HEK293 (cell line): ENCODE results near the gene LAMTOR2.

ENCODE experiments used
- CTCF ChIA-PET: fragments of 350-600 bp; formaldehyde crosslinking; extraction: SDS; loops from one replicate; lab custom pipeline; 2021; ENCODE audit warnings: antibody characterized with exemption; lab: Yijun Ruan, JAX
- POLR2A ChIA-PET: fragments of 300-600 bp; formaldehyde crosslinking; extraction: SDS; loops from one replicate; lab custom pipeline; 2020; ENCODE audit warnings: antibody characterized with exemption, inconsistent platforms; lab: Yijun Ruan, JAX
- H3K27ac ChIP-seq: fragments of 200-500 bp; sonication (Bioruptor generic); 2 replicates; pipeline ENCODE4 v1.5.1; 2014; ENCODE audit warnings: low read depth, low read length, control low read depth, inconsistent platforms; ENCODE audit errors: extremely low read depth
- H3K36me3 ChIP-seq, 2 experiments: fragments of 200-500 bp in 1 of 2; sonication (Bioruptor generic) in 1 of 2; 1 replicate in 1 of 2; 2 replicates in 1 of 2; pipeline ENCODE4 v1.5.1; 2014 to 2017; ENCODE audit warnings: inconsistent platforms in 2 of 2, low read length in 2 of 2; ENCODE audit not compliant: control insufficient read depth in 2 of 2, insufficient read depth in 1 of 2
- H3K4me1 ChIP-seq: fragments of 200-500 bp; sonication (Bioruptor generic); 2 replicates; pipeline ENCODE4 v1.5.1; 2014; ENCODE audit warnings: mild to moderate bottlenecking, low read length, inconsistent platforms; ENCODE audit not compliant: control insufficient read depth, insufficient read depth
- H3K4me3 ChIP-seq: 2 replicates; pipeline ENCODE4 v1.5.1; 2011; ENCODE audit warnings: low read depth, mild to moderate bottlenecking, control low read depth, low read length, moderate library complexity
- H3K9me3 ChIP-seq: fragments of 200-500 bp; sonication (Bioruptor generic); 2 replicates; pipeline ENCODE4 v1.5.1; 2014; ENCODE audit warnings: low read depth, low read length, inconsistent platforms; ENCODE audit not compliant: control insufficient read depth, insufficient read depth
- CTCF ChIP-seq: fragments of 450-650 bp; formaldehyde crosslinking; IDR thresholded peaks from 2 replicates; pipeline ENCODE4 v1.5.1; 2016; ENCODE audit warnings: missing biosample characterization, missing genetic modification characterization
- FEZF1 ChIP-seq: fragments of 450-650 bp; formaldehyde crosslinking; IDR thresholded peaks from 2 replicates; pipeline ENCODE4 v1.5.1; 2016; ENCODE audit warnings: missing biosample characterization, missing genetic modification characterization
- IKZF3 ChIP-seq: fragments of 450-650 bp; IDR thresholded peaks from 2 replicates; pipeline ENCODE4 v1.5.0; 2018; ENCODE audit warnings: missing biosample characterization, mild to moderate bottlenecking, missing genetic modification characterization, moderate library complexity
- KLF17 ChIP-seq: fragments of 450-650 bp; formaldehyde crosslinking; IDR thresholded peaks from 2 replicates; pipeline ENCODE4 v1.5.1; 2016; ENCODE audit warnings: missing biosample characterization, missing genetic modification characterization
- KLF7 ChIP-seq: fragments of 450-650 bp; formaldehyde crosslinking; IDR thresholded peaks from 2 replicates; pipeline ENCODE4 v1.5.1; 2016; ENCODE audit warnings: missing biosample characterization, missing genetic modification characterization, borderline replicate concordance
- KLF8 ChIP-seq: fragments of 450-650 bp; formaldehyde crosslinking; IDR thresholded peaks from 2 replicates; pipeline ENCODE4 v1.5.1; 2016; ENCODE audit warnings: missing biosample characterization, missing genetic modification characterization
- PATZ1 ChIP-seq: fragments of 450-650 bp; formaldehyde crosslinking; IDR thresholded peaks from 2 replicates; pipeline ENCODE4 v1.5.1; 2016; ENCODE audit warnings: missing biosample characterization, missing genetic modification characterization
- PRDM1 ChIP-seq: fragments of 450-650 bp; formaldehyde crosslinking; IDR thresholded peaks from 2 replicates; pipeline ENCODE4; 2016; ENCODE audit warnings: missing biosample characterization, missing genetic modification characterization
- PRDM10 ChIP-seq: fragments of 450-650 bp; formaldehyde crosslinking; IDR thresholded peaks from 2 replicates; pipeline ENCODE4 v1.5.1; 2016; ENCODE audit warnings: missing biosample characterization, missing genetic modification characterization
- REST ChIP-seq: fragments of 450-650 bp; formaldehyde crosslinking; IDR thresholded peaks from 2 replicates; pipeline ENCODE4 v1.5.1; 2016; ENCODE audit warnings: missing biosample characterization, missing genetic modification characterization
- SP7 ChIP-seq: fragments of 450-650 bp; formaldehyde crosslinking; IDR thresholded peaks from 2 replicates; pipeline ENCODE4 v1.5.1; 2016; ENCODE audit warnings: missing biosample characterization, missing genetic modification characterization
- WT1 ChIP-seq: fragments of 450-650 bp; formaldehyde crosslinking; IDR thresholded peaks from 2 replicates; pipeline ENCODE4 v1.5.1; 2016; ENCODE audit warnings: missing biosample characterization, missing genetic modification characterization
- ZBTB17 ChIP-seq: fragments of 450-650 bp; formaldehyde crosslinking; IDR thresholded peaks from 2 replicates; pipeline ENCODE4 v1.5.1; 2016; ENCODE audit warnings: missing biosample characterization, missing genetic modification characterization
- ZNF311 ChIP-seq: fragments of 450-650 bp; formaldehyde crosslinking; IDR thresholded peaks from 2 replicates; pipeline ENCODE4 v1.5.1; 2017; ENCODE audit warnings: missing biosample characterization, missing genetic modification characterization, borderline replicate concordance
- ZNF529 ChIP-seq: fragments of 450-650 bp; formaldehyde crosslinking; IDR thresholded peaks from 2 replicates; pipeline ENCODE4 v1.5.1; 2017; ENCODE audit warnings: missing genetic modification characterization, missing biosample characterization; ENCODE audit not compliant: insufficient replicate concordance
- ZNF654 ChIP-seq: fragments of 450-650 bp; formaldehyde crosslinking; IDR thresholded peaks from 2 replicates; pipeline ENCODE4 v1.5.1; 2016; ENCODE audit warnings: low read depth, missing biosample characterization, missing genetic modification characterization
- ZNF670 ChIP-seq: fragments of 450-650 bp; formaldehyde crosslinking; IDR thresholded peaks from 2 replicates; pipeline ENCODE4 v1.5.1; 2016; ENCODE audit warnings: missing biosample characterization, missing genetic modification characterization, low read depth
- ZNF701 ChIP-seq: fragments of 450-650 bp; formaldehyde crosslinking; IDR thresholded peaks from 2 replicates; pipeline ENCODE4 v1.5.1; 2016; ENCODE audit warnings: missing biosample characterization, missing genetic modification characterization

Gene LAMTOR2

GRCh38 chr1:156095906-156096508 lies 41.4 kb downstream of the LAMTOR2 start:
- Histone ChIP-seq H3K4me3 (no peak overlapping the region), H3K4me1 (no peaks in the 10 kb centered on the region), H3K9me3 (no peaks in the 10 kb centered on the region)
- TF ChIP-seq FEZF1 (no peak), PRDM1 (tag by site-specific recombination) (0 out of 2 replicates have a peak, but pooled peaks have one; percentile 15)
- TF ChIP-seq, all 188 proteins: peak for 1
- peaks cover 0 to 4% of the 10 kb centered on the region in 2 experiments; a peak in 2 of 3 replicates for H3K36me3 ChIP-seq
- POLR2A ChIA-PET, result interaction anchor here (1.0 to 2.6 kb wide), 4 partner anchors 10 to 117 kb away, joined by 3 to 16 read pairs (median 8); partner anchors contain the start of genes LMNA and PMF1
- CTCF ChIA-PET, result interaction anchor here (0.6 to 22.5 kb wide), 20 partner anchors 9 to 742 kb away, joined by 3 to 1029 read pairs (median 5); partner anchors contain the start of gene LMNA
- no peak overlapping the region for H3K27ac ChIP-seq

- peaks cover 0 to 4% of the 10 kb centered on the region in 2 experiments; a peak in 2 of 3 replicates for H3K36me3 ChIP-seq
- no peaks in the 10 kb centered on the region for H3K4me1 ChIP-seq
- CTCF ChIA-PET, result interaction anchor here (0.5 to 22.5 kb wide), 31 partner anchors 9 to 742 kb away, joined by 3 to 1029 read pairs (median 4); partner anchors contain the start of genes LMNA and PAQR6
- no peak overlapping the region for H3K4me3 ChIP-seq
- no peak overlapping the region for H3K27ac ChIP-seq
- POLR2A ChIA-PET, result interaction anchor here (1.7 to 2.6 kb wide), 3 partner anchors 18 to 116 kb away, joined by 6 to 16 read pairs (median 9); partner anchors contain the start of genes LMNA and PMF1
- no peaks in the 10 kb centered on the region for H3K9me3 ChIP-seq
- TF ChIP-seq KLF8 (tag by site-specific recombination) (0 out of 2 replicates have a peak, but pooled peaks have one; percentile 14), PRDM1 (tag by site-specific recombination) (no peak), WT1 (tag by site-specific recombination) (peak; percentile 60), PATZ1 (tag by site-specific recombination) (peak; percentile 48; the same call in 1 of the 2 replicates), ZNF654 (tag by site-specific recombination) (peak; percentile 72; the same call in 1 of the 2 replicates), REST (tag by site-specific recombination) (no peak), KLF7 (tag by site-specific recombination) (no peak), ZNF670 (no peak), PRDM10 (peak; percentile 57; the same call in 1 of the 2 replicates), ZBTB17 (tag by site-specific recombination) (0 out of 2 replicates have a peak, but pooled peaks have one; percentile 20), CTCF (peak; percentile 93), IKZF3 (peak; percentile 59; the same call in 1 of the 2 replicates), SP7 (tag by site-specific recombination) (peak; percentile 39; the same call in 1 of the 2 replicates), ZNF701 (no peak), KLF17 (tag by site-specific recombination) (peak; percentile 69; the same call in 1 of the 2 replicates), ZNF529 (tag by site-specific recombination) (no peak), ZNF311 (tag by site-specific recombination) (no peak)
These were observed 42.2 kb downstream of the LAMTOR2 start for GRCh38 chr1:156096640-156097391.
